HL-60 (cell line): ENCODE data around the gene METTL9.
A peak's percentile ranks its signal among the peaks of the same experiment; 100 is the strongest.
"Not testable (repeated sequence)": the region's sequence is repeated elsewhere in the genome, so short reads cannot be mapped to it uniquely, and the experiment has no call there.

ENCODE experiments used
- DNase-seq, 2 experiments: peaks; one replicate each; pipeline ENCODE4 v3.0.0-alpha.2; 2010 to 2020; ENCODE audit warnings: low read depth in 1 of 2, low spot score in 1 of 2
- H3K27ac ChIP-seq: fragments of 250-450 bp; sonication (Bioruptor Pico); replicated peaks from 2 replicates; pipeline ENCODE4 v1.5.1; 2020; ENCODE audit warnings: mild to moderate bottlenecking, moderate library complexity
- H3K27me3 ChIP-seq: fragments of 250-450 bp; sonication (Bioruptor Pico); 2 replicates; pipeline ENCODE4 v1.5.1; 2021; ENCODE audit warnings: mild to moderate bottlenecking, moderate library complexity; ENCODE audit not compliant: insufficient read depth, poor library complexity, severe bottlenecking
- H3K4me3 ChIP-seq: replicated peaks from 2 replicates; pipeline ENCODE4 v1.5.1; 2011; ENCODE audit warnings: mild to moderate bottlenecking, control low read depth, low read length; ENCODE audit not compliant: insufficient read depth
- GABPA ChIP-seq: IDR thresholded peaks from 2 replicates; pipeline ENCODE4 v1.6.1; 2012; ENCODE audit warnings: low read depth
- POLR2AphosphoS5 ChIP-seq: IDR thresholded peaks from 2 replicates; pipeline ENCODE4 v1.6.1; 2012; ENCODE audit warnings: low read depth
- SPI1 ChIP-seq: IDR thresholded peaks from 2 replicates; pipeline ENCODE4 v1.6.1; 2012; ENCODE audit warnings: low read depth, mild to moderate bottlenecking, borderline replicate concordance
- TF ChIP-seq, protein P1 (sequence below): IDR thresholded peaks from one replicate; pipeline ENCODE4 v1.5.1; 2011; ENCODE audit warnings: low read length, control low read depth, inconsistent platforms; ENCODE audit not compliant: insufficient read depth
- TF ChIP-seq, protein P2 (sequence below): IDR thresholded peaks from 2 replicates; pipeline ENCODE4 v1.6.1; 2012; ENCODE audit warnings: low read depth; ENCODE audit not compliant: insufficient replicate concordance

METTL9 gene

DNA sequence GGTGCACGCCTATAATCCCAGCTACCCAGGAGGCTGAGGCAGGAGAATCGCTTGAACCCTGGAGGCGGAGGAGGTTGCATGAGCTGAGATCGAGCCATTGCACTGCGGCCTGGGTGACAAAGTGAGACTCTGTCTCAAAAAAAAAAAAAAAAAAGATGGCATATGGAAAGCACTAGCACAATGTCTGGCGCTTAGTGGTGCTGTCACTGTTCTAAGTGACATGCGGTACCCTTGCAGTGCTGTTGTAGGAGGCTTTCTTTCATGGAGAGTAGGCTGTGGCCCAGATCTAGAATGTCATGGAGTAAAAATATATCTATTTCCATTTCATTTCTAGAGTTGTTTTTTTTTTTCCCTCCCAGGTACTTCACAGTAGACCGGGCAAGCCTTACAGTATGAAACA lies 14.6 kb upstream of the METTL9 start:
- no peak for DNase-seq
- H3K4me3 ChIP-seq: no peak overlapping the region
- TF ChIP-seq, protein P1, sequence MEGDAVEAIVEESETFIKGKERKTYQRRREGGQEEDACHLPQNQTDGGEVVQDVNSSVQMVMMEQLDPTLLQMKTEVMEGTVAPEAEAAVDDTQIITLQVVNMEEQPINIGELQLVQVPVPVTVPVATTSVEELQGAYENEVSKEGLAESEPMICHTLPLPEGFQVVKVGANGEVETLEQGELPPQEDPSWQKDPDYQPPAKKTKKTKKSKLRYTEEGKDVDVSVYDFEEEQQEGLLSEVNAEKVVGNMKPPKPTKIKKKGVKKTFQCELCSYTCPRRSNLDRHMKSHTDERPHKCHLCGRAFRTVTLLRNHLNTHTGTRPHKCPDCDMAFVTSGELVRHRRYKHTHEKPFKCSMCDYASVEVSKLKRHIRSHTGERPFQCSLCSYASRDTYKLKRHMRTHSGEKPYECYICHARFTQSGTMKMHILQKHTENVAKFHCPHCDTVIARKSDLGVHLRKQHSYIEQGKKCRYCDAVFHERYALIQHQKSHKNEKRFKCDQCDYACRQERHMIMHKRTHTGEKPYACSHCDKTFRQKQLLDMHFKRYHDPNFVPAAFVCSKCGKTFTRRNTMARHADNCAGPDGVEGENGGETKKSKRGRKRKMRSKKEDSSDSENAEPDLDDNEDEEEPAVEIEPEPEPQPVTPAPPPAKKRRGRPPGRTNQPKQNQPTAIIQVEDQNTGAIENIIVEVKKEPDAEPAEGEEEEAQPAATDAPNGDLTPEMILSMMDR: no peak
- TF ChIP-seq, protein P2, sequence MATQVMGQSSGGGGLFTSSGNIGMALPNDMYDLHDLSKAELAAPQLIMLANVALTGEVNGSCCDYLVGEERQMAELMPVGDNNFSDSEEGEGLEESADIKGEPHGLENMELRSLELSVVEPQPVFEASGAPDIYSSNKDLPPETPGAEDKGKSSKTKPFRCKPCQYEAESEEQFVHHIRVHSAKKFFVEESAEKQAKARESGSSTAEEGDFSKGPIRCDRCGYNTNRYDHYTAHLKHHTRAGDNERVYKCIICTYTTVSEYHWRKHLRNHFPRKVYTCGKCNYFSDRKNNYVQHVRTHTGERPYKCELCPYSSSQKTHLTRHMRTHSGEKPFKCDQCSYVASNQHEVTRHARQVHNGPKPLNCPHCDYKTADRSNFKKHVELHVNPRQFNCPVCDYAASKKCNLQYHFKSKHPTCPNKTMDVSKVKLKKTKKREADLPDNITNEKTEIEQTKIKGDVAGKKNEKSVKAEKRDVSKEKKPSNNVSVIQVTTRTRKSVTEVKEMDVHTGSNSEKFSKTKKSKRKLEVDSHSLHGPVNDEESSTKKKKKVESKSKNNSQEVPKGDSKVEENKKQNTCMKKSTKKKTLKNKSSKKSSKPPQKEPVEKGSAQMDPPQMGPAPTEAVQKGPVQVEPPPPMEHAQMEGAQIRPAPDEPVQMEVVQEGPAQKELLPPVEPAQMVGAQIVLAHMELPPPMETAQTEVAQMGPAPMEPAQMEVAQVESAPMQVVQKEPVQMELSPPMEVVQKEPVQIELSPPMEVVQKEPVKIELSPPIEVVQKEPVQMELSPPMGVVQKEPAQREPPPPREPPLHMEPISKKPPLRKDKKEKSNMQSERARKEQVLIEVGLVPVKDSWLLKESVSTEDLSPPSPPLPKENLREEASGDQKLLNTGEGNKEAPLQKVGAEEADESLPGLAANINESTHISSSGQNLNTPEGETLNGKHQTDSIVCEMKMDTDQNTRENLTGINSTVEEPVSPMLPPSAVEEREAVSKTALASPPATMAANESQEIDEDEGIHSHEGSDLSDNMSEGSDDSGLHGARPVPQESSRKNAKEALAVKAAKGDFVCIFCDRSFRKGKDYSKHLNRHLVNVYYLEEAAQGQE: no peak
- TF ChIP-seq GABPA (no peak), SPI1 (no peak), POLR2AphosphoS5 (no peak)
- H3K27ac ChIP-seq: no peak overlapping the region
- H3K27me3 ChIP-seq: no peaks in the 10 kb centered on the region

DNA sequence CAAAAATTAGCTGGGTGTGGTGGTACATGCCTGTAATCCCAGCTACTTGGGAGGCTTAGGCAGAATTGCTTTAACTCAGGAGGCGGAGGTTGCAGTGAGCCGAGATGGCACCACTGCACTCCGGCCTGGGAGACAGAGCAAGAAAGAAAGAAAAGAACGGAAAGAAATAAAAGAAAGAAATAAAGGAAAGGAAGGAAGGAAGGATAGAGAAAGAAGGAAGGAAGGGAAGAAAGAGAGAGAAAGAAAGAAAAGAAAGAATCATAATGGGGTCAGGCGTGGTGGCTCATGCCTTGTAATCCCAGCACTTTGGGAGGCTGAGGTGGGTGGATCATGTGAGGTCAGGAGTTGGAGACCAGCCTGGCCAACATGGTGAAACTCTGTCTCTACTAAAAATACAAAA lies 10.8 kb upstream of the METTL9 start:
- DNase-seq, H3K27ac ChIP-seq, H3K27me3 ChIP-seq, H3K4me3 ChIP-seq: not testable (repeated sequence)

DNA sequence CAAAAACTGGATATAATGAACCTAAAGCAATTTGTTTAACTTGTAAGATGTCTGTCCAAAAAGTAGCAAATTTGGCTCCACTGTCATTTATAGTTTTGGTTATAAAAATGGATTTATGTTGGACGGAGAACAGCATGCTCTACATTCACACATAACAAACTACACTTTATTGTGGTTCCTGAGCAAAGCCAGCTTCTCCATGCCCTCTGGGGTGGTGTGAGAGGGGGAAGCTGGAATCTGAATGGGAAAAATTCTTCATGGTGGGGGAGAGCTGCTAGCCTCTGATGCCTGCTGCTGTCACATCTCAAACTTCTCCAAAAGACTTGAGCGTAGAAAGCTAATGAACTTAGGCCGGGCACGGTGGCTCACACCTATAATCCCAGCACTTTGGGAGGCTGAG lies 9.8 kb upstream of the METTL9 start:
- no peak overlapping the region for H3K4me3 ChIP-seq
- TF ChIP-seq SPI1: no peak
- TF ChIP-seq, protein P1: no peak
- peak overlapping the region; percentile 8; the same call in 1 of the 2 replicates for H3K27ac ChIP-seq
- DNase-seq: no peak
- no peaks in the 10 kb centered on the region for H3K27me3 ChIP-seq

DNA sequence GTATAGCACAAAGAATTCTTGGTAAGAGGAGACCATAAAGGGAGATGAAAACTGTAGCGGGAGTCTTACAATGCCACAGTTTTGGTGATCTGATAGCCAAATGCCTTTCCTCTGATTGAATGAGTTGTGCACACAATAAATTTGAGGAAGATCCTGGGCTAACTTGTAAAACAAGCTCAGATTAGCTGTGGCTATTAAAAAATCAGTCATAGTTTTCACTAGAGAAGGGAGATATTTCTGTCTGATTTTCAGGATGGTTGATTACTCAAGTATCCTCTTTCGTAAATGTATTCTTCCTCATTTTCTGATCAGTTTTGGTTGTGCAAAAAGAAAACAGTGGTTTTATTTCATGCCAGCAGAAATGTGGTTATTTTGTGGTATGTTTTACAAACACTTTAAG lies 9.1 kb upstream of the METTL9 start:
- Histone ChIP-seq H3K4me3 (no peak overlapping the region), H3K27me3 (no peaks in the 10 kb centered on the region), H3K27ac (peak overlapping the region; percentile 60)
- TF ChIP-seq, protein P1: no peak
- 0 out of 2 replicates have a peak, but pooled peaks have one; percentile 16 for TF ChIP-seq GABPA
- peak; percentile 45; the same call in 1 of the 2 replicates for TF ChIP-seq POLR2AphosphoS5
- peak in 1 of 2 experiments; percentile 57 for DNase-seq

DNA sequence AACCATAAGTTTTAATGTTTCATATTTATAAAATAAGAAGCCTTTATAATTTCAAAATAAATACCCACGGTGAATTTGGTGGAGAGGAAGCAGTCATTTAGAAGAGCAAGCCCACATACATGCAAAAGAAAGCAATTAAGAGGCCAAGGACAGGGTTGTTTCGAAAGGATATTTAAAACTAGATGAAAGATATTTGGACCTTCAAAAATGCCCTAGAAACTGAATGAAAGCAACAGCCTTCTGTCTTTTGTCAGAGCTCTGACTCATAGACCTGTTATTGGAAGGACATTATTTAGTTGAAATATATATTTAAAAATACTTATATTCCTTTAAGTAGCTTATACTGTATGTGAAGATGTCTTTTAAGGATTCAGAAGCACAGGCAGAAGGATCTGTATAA lies 8.6 kb upstream of the METTL9 start:
- Histone ChIP-seq H3K4me3 (no peak overlapping the region), H3K27me3 (no peaks in the 10 kb centered on the region), H3K27ac (peak overlapping the region; percentile 60)
- TF ChIP-seq, protein P1: no peak
- TF ChIP-seq, protein P2: no peak
- no peak for TF ChIP-seq GABPA
- TF ChIP-seq SPI1: no peak
- 0 out of 2 replicates have a peak, but pooled peaks have one; percentile 8 for TF ChIP-seq POLR2AphosphoS5
- DNase-seq: peak in 1 of 2 experiments; percentile 61
